NT2/D1 (cell line): ENCODE measurements around the gene CDC6.

Experiments
- SUZ12 ChIP-seq: IDR thresholded peaks from 2 replicates; pipeline ENCODE4 v1.6.1; 2011; ENCODE audit not compliant: insufficient read length, insufficient read depth; ENCODE audit errors: extremely low read depth
- YY1 ChIP-seq: IDR thresholded peaks from 2 replicates; pipeline ENCODE4 v1.6.1; 2011; ENCODE audit not compliant: insufficient read length, insufficient read depth
- ZNF274 ChIP-seq: IDR thresholded peaks from 2 replicates; pipeline ENCODE4 v1.6.1; 2011; ENCODE audit warnings: mild to moderate bottlenecking, low read depth, low read length

DNA sequence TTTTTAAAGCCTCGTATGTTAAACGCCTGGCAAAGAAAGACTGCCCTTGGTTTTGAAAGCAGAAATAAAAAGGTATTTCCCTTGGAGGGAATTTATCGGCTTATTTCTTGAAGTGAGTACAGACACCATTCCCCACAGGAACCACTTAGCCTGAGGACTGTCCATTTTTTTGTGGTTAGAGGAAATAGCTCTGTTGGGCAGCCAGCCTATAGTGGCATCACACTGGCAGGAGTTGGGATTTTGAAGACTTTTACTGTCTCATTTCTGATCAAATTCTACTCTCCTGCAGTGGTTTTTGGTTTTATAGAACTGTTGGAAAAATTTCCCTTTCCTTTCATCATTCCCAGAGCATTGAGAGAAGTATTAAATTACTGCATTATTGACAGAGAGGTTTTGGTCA lies 34.1 kb upstream of the CDC6 start:
- no peak for TF ChIP-seq ZNF274
- TF ChIP-seq YY1: no peak
- no peak for TF ChIP-seq SUZ12
